Kidney capillary endothelial cell (primary cell): ENCODE measurements around the gene HDAC9.

Source experiments
- DNase-seq: peaks from one replicate; pipeline ENCODE4 v3.0.0-alpha.2; 2018; ENCODE audit warnings: low spot score

The HDAC9 gene

DNA sequence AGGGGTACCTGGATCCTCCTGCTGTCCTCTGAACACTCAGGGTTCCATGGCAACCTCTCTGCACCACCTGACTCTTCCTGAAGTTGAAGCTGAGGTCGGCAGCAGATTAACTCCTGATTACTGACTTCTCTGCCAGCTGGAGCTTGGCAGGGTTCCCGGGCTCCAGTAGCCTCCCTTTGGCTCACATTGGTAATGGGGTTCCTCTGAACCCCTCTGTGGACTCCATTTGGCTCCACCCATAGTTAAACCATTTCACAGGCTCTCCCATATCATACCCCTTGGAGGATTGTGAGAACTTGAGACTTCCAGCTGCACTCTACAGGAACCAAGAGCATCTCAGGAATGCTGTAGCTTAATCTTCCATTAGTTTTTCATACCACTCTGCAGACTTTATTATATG, 292.5 kb downstream of the HDAC9 start:
- DNase-seq: no peak

DNA sequence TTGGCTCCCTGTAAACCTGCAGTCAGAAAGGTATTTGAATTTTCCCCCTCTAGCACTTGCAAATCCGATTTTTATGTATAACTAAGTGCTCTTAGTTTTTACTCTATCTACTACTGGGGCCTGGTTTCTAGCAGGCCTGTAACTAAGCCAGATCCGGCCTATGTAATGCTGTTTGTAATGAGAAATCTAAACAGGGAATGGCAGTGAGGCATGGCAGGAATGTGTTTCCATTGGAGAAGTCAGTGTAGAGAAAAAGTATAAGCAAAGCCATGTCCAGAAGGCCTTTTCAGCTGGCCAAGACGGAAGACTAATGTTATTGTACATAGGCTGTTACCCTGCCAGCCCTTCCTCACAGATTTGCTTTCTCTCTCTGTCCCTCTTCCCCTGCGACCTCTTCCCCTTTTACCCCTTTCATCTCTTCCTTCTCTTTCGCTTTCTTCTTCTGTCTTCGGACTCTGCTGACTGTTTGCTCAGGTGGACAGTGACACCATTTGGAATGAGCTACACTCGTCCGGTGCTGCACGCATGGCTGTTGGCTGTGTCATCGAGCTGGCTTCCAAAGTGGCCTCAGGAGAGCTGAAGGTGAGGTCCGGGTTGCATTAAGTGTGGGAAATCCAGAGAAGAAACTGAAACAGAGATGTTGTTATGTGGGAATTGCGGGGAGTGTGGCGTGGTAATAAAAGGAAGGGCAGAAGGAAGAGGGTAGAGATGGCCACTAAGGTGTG, 297.5 kb downstream of the HDAC9 start:
- no peak for DNase-seq

DNA sequence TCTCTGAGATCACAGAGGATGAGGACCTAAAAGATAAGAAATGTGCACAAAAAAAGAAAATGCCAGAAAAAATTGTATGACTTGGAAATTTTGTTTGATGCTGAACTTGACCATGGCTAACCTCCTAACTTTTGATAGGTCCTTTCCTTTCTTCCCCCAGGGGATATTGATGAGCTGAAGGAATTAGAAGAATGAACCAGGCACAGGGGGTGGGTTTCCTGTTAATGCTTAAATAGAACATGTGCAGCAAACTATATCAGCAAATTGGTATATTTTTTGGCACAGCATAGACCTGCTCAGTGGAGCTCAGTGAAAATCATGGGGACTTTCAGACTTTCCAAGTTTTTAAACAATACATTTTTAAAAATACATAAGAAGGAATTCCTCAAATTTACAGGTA, 300.7 kb downstream of the HDAC9 start:
- no peak for DNase-seq

DNA sequence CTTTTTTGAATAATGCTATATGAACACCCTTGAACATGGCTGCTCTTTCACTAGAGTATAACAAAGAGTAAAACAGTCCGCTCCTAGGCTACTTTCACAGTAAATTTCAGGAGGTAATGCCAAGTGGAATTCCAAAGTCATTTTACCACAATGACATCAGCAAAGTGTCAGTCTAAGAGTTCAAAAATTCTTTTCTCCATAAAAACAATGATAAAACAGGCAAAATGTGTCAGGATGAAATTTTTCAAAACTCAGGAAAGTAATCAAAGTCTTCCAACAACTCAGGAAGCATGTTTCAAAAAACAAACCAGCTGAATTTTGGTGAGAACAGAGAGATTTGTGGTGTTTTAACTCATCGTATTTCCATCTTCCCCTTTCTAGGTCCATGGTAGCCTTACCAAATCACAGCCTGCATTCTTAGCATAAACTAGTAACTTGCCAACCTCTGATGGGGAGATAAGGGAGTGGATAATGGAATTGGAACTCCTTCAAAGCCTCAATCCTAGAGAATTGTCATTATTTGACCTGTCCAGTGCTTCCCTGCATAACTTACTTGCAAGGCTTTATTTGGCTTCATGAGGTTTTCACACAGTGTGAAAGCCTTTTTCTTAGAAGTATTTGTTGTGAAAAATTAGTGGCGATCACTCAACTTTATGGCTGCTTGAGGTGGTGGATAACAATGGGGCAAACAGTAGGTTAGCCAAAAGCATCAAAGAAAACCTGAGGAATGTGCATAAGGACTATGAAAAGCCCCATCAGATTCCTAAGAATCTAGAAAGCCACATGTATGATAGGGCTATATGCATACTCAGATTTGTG, 302.7 kb downstream of the HDAC9 start:
- DNase-seq: no peak

DNA sequence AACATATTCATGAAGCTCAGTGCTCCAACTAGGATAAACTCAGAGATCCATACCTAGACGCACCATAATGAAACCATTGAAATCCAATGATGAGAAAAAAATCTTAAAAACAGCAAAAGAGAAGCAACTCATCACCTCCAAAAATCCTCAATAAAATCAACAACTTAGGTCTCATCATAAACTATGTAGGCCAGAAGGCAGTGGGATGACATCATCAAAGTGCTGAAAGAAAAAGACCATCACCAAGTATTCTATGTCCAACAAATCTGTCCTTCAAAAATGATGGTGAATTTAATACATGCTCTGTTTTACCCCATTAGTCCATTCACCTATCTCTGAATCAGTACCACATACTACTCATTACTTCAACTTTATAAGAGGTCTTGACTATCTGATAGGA, 304.4 kb downstream of the HDAC9 start:
- DNase-seq: no peak

DNA sequence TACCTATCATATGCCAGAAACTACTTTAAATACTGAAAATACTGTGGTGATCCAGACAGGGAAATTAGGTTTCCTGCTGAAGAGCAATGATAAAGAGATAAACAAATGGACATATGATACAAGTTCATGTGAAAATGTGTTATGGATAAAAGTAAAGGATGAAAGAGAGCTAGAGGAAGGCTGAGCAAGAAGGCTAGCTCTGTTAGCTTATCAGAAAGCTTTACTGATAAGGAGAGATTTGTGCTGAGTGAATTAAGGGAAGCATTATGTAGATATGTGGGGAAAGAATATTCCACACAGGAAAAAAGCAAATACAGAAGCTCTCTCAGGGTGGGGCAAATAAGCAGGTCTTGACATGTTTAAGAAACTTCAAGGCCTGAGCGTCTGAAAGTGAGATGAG, 308.4 kb downstream of the HDAC9 start:
- DNase-seq: no peak

DNA sequence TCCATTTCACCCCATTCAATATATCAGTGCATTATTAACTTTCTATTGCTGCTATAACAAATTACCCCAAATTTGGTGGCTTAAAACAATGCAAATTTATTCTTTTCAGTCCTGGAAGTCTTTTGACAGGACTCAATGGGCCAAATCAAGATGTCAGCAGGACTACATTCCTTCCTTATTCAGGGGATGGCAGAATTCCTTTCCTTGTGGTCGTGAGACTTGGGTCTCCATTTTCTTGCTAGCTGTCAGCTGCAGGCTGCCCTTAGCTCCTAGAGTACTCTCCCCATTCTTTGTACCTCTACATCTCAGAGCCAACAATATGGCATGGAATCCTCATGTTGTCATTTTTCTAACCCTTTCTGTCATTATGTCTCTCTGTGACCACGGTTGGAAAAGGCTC, 310.6 kb downstream of the HDAC9 start:
- no peak for DNase-seq

DNA sequence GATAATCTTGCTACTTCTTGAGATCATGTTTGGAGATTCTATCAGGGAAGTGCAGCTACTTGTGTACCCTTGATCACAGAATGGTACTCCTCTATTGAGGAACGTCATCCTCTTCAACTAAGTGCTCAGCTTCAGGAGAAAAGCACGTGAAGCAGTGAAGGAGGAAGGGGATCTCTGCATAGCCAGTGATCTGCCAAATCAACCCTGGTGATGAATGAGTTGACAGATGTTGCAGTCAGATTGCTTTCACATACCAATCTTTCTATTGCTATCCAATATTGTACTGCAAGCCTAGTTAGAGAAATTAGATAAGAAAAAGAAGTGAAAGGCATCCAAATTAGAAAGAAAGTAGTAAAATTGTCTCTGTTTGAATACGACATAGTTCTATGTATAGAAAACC, 312.5 kb downstream of the HDAC9 start:
- no peak for DNase-seq

DNA sequence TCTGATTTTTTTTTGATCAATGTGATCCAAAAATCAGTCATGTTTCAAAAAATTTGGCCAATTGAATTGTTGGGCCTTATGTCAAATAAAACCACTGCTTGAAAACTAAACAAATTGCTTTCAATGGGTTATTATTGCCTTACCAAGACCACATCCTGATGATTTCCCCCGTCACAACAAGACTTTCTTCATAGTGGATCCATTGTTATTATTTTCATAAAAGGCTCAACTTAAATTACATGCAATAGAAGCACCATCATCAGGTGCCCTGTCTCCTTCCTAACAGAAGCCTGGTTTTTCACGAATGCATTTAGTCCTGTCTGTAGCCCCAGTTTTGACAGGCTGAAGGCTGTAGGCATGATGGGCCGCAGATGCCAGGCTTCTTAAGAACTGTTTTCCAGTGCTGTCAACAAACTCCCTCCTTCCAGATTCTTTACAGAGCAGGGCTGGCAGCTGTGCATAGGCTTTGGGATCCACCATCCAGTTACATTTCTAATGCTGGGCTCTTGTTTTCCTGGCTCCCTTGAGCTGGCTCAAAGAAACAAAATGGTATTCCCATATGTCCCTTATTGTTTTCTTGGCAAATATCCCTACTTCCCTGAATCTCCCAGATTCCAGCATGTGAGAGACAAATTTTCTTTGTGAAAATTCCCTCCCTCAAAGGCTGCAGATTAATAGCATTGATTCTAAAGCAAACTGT, 319.9 kb downstream of the HDAC9 start:
- DNase-seq: no peak

DNA sequence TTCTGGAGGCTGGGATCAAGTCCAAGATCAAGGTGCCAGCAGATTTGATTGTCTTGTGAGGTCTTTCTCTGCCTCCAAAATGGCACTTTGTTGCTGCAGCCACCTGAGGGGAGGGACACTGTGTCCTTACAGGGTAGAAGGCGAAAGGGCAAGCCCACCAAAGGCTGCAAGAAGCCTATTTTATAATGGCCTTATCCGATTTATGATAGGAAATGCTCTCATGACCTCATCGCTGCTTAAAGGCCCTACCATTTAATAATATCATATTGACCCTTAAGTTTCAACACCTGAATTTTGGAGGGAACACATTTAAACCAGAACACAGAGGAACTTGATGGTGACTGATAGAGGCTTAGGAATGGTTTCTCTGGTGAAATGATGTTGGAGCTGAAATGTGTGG, 325.4 kb downstream of the HDAC9 start:
- DNase-seq: no peak

DNA sequence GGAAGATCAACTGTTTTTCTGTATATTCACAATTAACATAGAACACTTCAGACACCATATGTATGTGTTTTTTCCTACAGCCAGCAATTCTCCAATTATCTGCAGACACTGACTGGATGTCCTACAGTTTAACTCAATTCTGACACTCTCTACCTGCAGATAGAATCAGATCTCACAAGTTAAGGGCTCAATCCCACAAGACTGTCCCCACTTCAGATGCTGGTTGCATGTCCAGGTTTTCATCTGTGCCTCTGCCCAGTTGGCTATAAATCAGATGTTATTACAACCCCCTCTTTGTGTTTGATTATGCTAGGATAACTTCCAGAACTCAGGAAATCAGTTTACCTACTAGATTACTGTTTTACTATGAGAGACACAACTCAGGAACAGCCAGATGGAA, 326.0 kb downstream of the HDAC9 start:
- no peak for DNase-seq

DNA sequence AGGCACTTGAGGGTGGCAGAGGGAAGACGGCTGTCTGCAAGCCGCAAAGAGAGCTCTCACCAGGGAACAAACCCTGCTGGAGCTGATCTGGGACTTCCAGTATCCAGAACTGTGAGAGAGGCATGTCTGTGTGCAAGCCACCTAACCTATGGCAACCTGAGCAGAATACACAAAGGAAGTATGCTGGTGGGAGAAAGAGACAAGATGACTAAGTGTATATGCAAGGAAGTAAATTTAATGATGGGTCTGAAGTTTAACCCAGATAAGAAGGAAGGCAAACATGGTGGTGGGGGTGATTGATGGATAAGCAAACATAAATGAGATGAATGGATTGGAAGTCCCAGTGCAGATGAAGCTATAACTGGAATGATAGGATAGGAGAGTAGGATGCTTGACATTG, 328.6 kb downstream of the HDAC9 start:
- no peak for DNase-seq

DNA sequence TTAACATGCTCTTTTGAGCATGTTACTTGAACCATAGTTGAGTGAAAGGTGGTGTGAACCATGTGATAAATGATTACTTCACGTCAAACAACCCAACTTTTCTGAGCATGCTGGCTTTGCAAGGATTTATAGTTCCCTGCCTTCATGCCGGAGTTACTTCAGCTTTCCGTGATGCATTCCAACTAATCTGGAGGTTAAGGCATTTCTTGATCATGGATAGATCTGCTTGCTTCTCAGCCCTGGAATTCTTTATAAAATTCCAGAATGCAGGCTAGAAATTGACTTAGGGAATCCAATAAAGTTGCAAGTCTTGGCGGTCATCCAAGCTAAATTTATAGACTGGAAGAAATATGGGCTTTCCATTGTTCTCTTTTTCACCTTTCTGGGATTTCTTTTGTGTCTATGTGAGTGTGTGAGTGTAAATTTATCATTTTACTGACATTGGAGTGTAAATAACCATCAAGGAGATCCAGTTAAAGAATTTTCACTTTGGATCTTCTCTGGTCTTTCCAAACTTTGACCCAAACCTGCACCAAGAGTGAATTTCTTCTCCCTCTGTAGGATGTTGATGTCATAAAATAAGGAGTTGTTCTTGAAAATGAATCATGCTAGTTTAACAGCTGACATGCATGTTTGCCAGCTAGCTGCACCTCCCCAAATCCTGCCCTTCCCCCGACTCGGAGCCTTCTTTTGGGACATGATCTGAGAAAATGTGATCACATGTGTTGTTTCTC, 332.9 kb downstream of the HDAC9 start:
- DNase-seq: no peak

DNA sequence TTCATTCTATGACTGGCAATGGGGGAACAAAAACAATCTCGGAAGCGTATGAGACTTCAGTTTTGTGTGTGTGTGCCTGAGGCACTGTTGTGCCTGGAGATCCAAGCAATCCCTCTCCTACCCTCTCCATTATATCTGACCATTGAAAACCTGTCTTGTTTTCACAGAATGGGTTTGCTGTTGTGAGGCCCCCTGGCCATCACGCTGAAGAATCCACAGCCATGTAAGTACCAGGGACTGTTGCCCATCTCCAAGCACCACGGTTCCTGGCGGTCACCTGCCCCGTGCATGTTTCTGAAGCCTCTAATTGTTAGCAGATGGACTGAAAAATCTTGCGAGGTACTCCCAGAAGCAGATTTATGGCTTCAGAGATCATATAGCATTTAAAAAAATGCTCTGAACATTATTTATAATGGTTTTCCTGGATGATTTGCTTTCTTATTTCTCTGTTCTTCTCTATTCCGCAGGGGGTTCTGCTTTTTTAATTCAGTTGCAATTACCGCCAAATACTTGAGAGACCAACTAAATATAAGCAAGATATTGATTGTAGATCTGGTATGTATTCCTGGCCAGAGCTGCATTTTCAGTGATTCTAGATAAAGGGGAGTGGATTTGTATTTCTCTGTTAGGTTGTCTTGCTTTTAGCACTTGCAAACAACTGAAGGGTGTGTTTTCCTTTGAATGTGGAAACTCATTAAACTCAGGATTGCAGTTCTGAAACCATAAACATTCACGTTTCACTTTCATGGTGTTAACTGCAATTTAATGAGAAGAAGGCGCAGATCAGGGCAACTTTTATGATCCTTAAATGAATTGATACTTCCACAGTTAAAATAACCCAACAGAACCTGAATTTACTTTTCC, 333.7 kb downstream of the HDAC9 start:
- DNase-seq: no peak

DNA sequence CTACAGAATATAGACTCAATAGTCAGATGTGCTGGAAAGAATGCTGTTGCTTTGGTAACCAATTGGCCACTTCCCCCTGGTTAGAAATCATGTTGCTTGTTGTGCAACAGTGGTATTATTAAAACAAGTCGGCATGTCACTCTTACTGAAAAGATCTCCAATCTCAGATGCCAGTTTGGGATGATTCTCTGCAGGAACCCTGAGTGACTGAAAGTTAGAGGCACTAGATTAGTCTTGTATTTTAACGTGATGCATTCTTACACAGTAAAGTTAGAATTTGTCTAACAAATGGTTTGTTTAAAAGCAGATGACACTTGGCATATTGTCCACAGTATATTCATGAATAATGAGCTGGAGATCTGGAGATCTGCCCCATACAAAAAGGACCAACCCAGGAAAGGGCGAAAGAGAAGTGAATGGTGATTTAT, 334.3 kb downstream of the HDAC9 start:
- no peak for DNase-seq

DNA sequence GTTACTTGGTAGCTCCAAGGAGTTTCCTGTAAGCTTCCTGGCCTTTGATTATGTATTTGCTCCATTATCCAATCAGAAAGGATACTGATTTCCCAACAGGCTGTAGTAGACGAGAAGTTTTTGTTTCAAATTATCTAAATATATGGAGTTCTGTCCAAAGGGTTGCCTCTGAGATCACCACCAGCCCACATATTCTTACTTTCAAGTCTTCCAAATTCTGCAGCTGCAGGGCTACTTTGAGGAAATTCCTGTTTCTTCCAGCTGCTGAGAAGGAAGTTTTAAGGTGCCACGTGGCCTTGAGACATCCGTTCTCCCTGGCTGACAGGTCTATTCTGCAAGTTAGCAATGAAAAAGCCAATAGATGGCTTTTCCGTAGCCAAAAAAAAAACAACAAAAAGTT, 335.9 kb downstream of the HDAC9 start:
- DNase-seq: no peak

DNA sequence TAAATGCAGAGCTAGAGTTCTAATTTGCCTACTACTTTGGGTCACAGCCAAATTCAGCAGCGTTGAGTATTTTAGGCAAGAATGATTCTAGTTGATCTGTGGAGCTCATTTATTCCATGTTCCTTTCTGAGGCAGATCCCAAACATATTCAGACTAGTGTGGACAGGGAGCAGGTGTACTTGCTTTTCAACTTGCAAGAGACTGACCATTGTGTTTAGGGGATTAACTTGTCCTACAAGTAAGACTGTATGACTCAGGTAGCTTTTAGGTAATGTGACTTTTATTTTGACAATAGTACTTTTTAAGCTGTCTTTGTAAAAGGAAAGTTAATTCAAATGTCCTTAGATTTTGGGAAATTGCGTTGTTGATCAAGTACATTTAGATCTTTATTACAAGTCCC, 336.4 kb downstream of the HDAC9 start:
- DNase-seq: no peak

DNA sequence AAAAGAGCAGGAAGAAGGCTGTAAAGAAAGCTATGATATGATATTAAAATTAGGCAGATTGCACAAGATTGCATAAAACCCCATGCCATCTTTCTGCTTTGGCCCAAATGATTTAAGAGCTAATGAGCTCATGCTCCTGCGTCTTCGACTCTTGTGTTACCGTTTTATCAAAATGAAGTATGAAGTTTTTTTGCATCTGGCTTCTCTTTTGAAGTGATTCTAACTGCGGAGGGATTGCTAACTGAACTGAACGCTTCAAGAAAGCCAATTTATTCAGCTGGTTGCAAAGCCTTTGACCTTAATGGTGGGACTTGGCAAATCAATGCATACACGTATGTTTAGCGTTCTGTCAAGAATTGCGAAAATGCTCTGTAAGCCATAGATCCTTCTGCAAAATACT, 339.0 kb downstream of the HDAC9 start:
- DNase-seq: no peak

DNA sequence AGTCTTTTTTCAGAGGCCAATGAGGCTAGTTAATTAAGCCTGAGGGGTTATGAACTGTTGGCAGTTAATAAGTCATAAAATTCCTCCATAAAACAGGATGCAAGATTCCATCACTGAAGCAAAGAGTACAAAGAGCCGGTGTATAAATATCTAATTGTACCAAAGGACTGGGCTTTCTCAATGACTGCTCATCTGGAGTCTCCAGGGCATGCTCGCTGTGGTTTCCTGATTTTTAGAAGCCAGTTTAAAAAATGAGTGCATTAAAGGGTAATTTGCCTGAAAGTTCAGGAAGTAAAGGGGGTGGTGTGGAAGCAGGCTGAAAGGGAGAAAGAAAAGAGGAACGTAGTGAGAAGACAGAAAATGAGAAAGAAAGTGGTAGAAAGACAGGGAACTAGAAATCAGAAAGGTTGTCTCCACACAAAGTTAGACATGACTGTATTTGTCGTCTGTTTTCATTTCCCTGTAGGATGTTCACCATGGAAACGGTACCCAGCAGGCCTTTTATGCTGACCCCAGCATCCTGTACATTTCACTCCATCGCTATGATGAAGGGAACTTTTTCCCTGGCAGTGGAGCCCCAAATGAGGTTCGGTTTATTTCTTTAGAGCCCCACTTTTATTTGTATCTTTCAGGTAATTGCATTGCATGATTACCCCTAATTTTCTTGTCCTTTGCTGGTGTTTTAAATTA, 339.6 kb downstream of the HDAC9 start:
- DNase-seq: no peak

DNA sequence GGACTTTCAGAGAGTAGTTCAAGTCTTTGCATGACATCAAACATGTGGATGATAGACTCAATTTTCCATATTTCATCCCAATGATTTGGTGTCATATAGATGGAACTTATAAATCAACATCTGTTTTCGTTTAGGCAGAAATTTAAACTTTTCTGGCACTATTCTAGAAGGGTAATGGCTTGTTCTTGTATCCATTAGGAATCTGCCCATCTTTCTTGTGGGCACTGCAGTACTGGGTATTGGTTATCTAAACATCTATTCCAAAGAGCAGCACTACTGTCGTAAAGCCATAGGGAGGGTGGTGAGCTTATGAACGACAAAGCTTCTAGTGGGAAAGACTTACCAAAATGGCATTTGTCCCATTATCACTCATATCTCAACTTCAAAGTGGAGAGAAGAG, 348.4 kb downstream of the HDAC9 start:
- DNase-seq: no peak

DNA sequence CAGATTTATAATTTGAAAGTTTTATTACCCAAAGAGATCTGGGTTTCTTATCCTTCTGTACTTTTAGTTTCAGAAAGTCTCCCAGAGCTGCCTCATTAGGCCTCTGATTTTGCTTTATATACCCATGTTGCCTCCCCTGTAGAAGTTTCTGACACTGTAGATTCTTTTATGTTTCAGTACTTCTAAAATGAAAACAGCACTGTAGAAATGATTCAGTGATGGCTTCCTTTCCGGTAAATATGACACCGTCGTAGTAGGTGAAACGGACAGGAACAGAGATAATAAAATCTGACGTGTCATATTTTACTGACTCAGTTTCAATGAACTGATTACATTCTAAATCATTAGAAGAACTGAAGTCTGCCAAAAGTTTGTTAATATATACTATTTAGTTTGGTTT, 349.2 kb downstream of the HDAC9 start:
- no peak for DNase-seq
